ENCODE measurements around the gene MAPK7.

MAPK7 gene

GRCh38 chr17:19378416-19379360, at the start of gene MAPK7:
MAPK7 (plus strand) TSS chr17:19378498; CDS start chr17:19378901, 403 bp downstream.
- no peak for DNase-seq (ENCODE audit: low read depth, low spot score)

GRCh38 chr17:19329136-19329535, 49.2 kb upstream of the MAPK7 start:
- no peak for DNase-seq (ENCODE audit: low read depth, low spot score)

- DNase-seq (ENCODE audit: low read depth, low spot score): no peak
These were observed 48.5 kb upstream of the MAPK7 start for GRCh38 chr17:19329839-19330238.

- no peak for DNase-seq (ENCODE audit: low read depth, low spot score)
These were observed 48.0 kb upstream of the MAPK7 start for GRCh38 chr17:19330271-19330670.

- no peak for DNase-seq (ENCODE audit: low read depth, low spot score)
These were observed 47.2 kb upstream of the MAPK7 start for GRCh38 chr17:19331134-19331533.

- no peak for DNase-seq (ENCODE audit: low read depth, low spot score)
These were observed 46.6 kb upstream of the MAPK7 start for GRCh38 chr17:19331543-19332245.

- no peak for DNase-seq (ENCODE audit: low read depth, low spot score)
These were observed 45.7 kb upstream of the MAPK7 start for GRCh38 chr17:19332371-19333131.

- no peak for DNase-seq (ENCODE audit: low read depth, low spot score)
These were observed 45.2 kb upstream of the MAPK7 start for GRCh38 chr17:19333132-19333440.

GRCh38 chr17:19333736-19334290, 44.5 kb upstream of the MAPK7 start:
- DNase-seq (ENCODE audit: low read depth, low spot score): no peak

GRCh38 chr17:19334331-19334730, 44.0 kb upstream of the MAPK7 start:
- no peak for DNase-seq (ENCODE audit: low read depth, low spot score)

GRCh38 chr17:19335951-19336631, 42.2 kb upstream of the MAPK7 start:
- no peak for DNase-seq (ENCODE audit: low read depth, low spot score)

- DNase-seq (ENCODE audit: low read depth, low spot score): no peak
These were observed 41.2 kb upstream of the MAPK7 start for GRCh38 chr17:19336938-19337711.

- DNase-seq (ENCODE audit: low read depth, low spot score): no peak
These were observed 40.6 kb upstream of the MAPK7 start for GRCh38 chr17:19337712-19338023.

GRCh38 chr17:19338031-19338990, 40.0 kb upstream of the MAPK7 start:
- DNase-seq (ENCODE audit: low read depth, low spot score): no peak

- no peak for DNase-seq (ENCODE audit: low read depth, low spot score)
These were observed 38.9 kb upstream of the MAPK7 start for GRCh38 chr17:19339341-19339815.

- no peak for DNase-seq (ENCODE audit: low read depth, low spot score)
These were observed 37.1 kb upstream of the MAPK7 start for GRCh38 chr17:19341211-19341631.

- DNase-seq (ENCODE audit: low read depth, low spot score): no peak
These were observed 36.4 kb upstream of the MAPK7 start for GRCh38 chr17:19341641-19342610.

- DNase-seq (ENCODE audit: low read depth, low spot score): no peak
These were observed 35.6 kb upstream of the MAPK7 start for GRCh38 chr17:19342611-19343255.
